H1 (cell line): ENCODE measurements around the gene GOLGA6L10. TPM values are rescaled to one million over a fixed set of nuclear protein-coding genes. Genes with fewer than 3 reads are reported as not detected.
"Not testable (repeated sequence)": the region's sequence is repeated elsewhere in the genome, so short reads cannot be mapped to it uniquely, and the experiment has no call there.

Experiments
- CTCF ChIA-PET: fragments of 300-600 bp; sonication (Branson Sonifier 250); formaldehyde crosslinking; loops from one replicate; lab custom pipeline; 2021; ENCODE audit not compliant: partially characterized antibody; lab: Charles Lee
- POLR2A ChIA-PET: fragments of 300-600 bp; sonication (Branson Sonifier 250); formaldehyde crosslinking; loops from one replicate; lab custom pipeline; 2021; ENCODE audit warnings: inconsistent platforms; ENCODE audit not compliant: partially characterized antibody; lab: Charles Lee
- DNase-seq, 2 experiments: peaks; one replicate each; pipeline versions ENCODE4 v3.0.0 to v3.0.0-alpha.2; 2010 to 2022; ENCODE audit warnings: low spot score in 2 of 2, low read depth in 1 of 2, mixed read lengths in 1 of 2
- FAIRE-seq: peaks from 2 replicates; lab custom pipeline; 2011; peaks lifted over from hg19 to GRCh38; lab: Jason Lieb, UNC
- H2AFZ ChIP-seq: 2 replicates; pipeline ENCODE4 v1.8.1; 2012; ENCODE audit warnings: low read length, inconsistent platforms
- H2AK5ac ChIP-seq: 2 replicates; pipeline ENCODE4 v1.6.1; 2013; ENCODE audit warnings: low read depth, low read length
- H2BK120ac ChIP-seq: replicated peaks from 2 replicates; pipeline ENCODE3; 2013; ENCODE audit warnings: low read depth, low read length, inconsistent platforms
- H2BK12ac ChIP-seq: 2 replicates; pipeline ENCODE4 v1.6.1; 2013; ENCODE audit warnings: low read depth, low read length
- H2BK15ac ChIP-seq: 2 replicates; pipeline ENCODE4 v1.6.1; 2013; ENCODE audit warnings: low read length
- H2BK20ac ChIP-seq: 2 replicates; pipeline ENCODE4 v1.6.1; 2013; ENCODE audit warnings: low read length
- H2BK5ac ChIP-seq: 2 replicates; pipeline ENCODE4 v1.6.1; 2013; ENCODE audit warnings: low read depth, low read length
- H3K14ac ChIP-seq: 2 replicates; pipeline ENCODE4 v1.6.1; 2013; ENCODE audit warnings: inconsistent platforms; ENCODE audit not compliant: insufficient read length
- H3K18ac ChIP-seq: 2 replicates; pipeline ENCODE4 v1.6.1; 2013; ENCODE audit warnings: low read length; ENCODE audit errors: extremely low read depth
- H3K23ac ChIP-seq: 2 replicates; pipeline ENCODE4 v1.6.1; 2013; ENCODE audit warnings: inconsistent platforms; ENCODE audit not compliant: insufficient read length
- H3K23me2 ChIP-seq: 2 replicates; pipeline ENCODE4 v1.6.1; 2013; ENCODE audit warnings: low read depth, low read length
- H3K27ac ChIP-seq: 2 replicates; pipeline ENCODE4 v1.6.1; 2011; ENCODE audit warnings: low read depth, low read length, inconsistent platforms
- H3K27me3 ChIP-seq, 4 experiments: replicated peaks in 1 of 4; 1 replicate in 1 of 4; 2 replicates in 3 of 4; pipeline versions ENCODE4 v1.6.1 to v1.8.1; 2011 to 2013; ENCODE audit warnings: low read length in 3 of 4, mild to moderate bottlenecking in 3 of 4, inconsistent platforms in 2 of 4, mixed read lengths in 2 of 4, moderate library complexity in 1 of 4; ENCODE audit not compliant: control insufficient read depth in 3 of 4, insufficient read depth in 3 of 4; ENCODE audit errors: extremely low read depth in 1 of 4
- H3K36me3 ChIP-seq, 4 experiments: 2 replicates each; pipeline versions ENCODE4 v1.6.1 to v1.8.1; 2011 to 2013; ENCODE audit warnings: mild to moderate bottlenecking in 4 of 4, low read length in 3 of 4, moderate library complexity in 2 of 4, control low read depth in 1 of 4, inconsistent platforms in 1 of 4; ENCODE audit not compliant: insufficient read depth in 4 of 4, control insufficient read depth in 2 of 4
- H3K4ac ChIP-seq: replicated peaks from 2 replicates; pipeline ENCODE3; 2013; ENCODE audit warnings: low read length, low read depth, mixed read lengths, inconsistent platforms; ENCODE audit not compliant: insufficient read length
- H3K4me1 ChIP-seq, 4 experiments: replicated peaks in 1 of 4; 1 replicate in 1 of 4; 2 replicates in 3 of 4; pipeline versions ENCODE4 v1.6.1 to v1.8.1; 2011 to 2013; ENCODE audit warnings: low read length in 3 of 4, inconsistent platforms in 2 of 4, mixed read lengths in 1 of 4; ENCODE audit not compliant: insufficient read depth in 4 of 4, control insufficient read depth in 3 of 4
- H3K4me2 ChIP-seq, 2 experiments: 2 replicates each; pipeline versions ENCODE4 v1.6.1 to v1.8.1; 2011 to 2013; ENCODE audit warnings: low read depth in 2 of 2, low read length in 2 of 2, control low read depth in 1 of 2, inconsistent platforms in 1 of 2, mild to moderate bottlenecking in 1 of 2; ENCODE audit not compliant: insufficient read depth in 1 of 2
- H3K4me3 ChIP-seq, 4 experiments: fragments of 200-600, 300-600 bp in 1 of 4; sonication (generic), shearing (Covaris generic), sonication (Bioruptor Twin) in 1 of 4; 2 replicates each; pipeline versions ENCODE4 v1.5.1 to v1.8.1; 2011 to 2016; ENCODE audit warnings: low read length in 4 of 4, low read depth in 3 of 4, control low read depth in 2 of 4, inconsistent platforms in 2 of 4, mild to moderate bottlenecking in 2 of 4, mixed read lengths in 1 of 4, moderate library complexity in 1 of 4; ENCODE audit not compliant: insufficient read depth in 2 of 4; ENCODE audit errors: extremely low read depth in 1 of 4
- H3K56ac ChIP-seq: replicated peaks from 2 replicates; pipeline ENCODE3; 2013; ENCODE audit warnings: low read depth, mild to moderate bottlenecking, mixed read lengths, low read length, inconsistent platforms; ENCODE audit not compliant: insufficient read length
- H3K79me1 ChIP-seq: 2 replicates; pipeline ENCODE4 v1.6.1; 2013; ENCODE audit warnings: low read depth, low read length, control low read depth
- H3K79me2 ChIP-seq, 2 experiments: 2 replicates each; pipeline versions ENCODE4 v1.6.1 to v1.8.1; 2012 to 2013; ENCODE audit warnings: low read length in 2 of 2, mild to moderate bottlenecking in 2 of 2, inconsistent platforms in 1 of 2; ENCODE audit not compliant: insufficient read depth in 2 of 2, control insufficient read depth in 1 of 2
- H3K9ac ChIP-seq, 4 experiments: replicated peaks in 1 of 4; 1 replicate in 1 of 4; 2 replicates in 3 of 4; pipeline versions ENCODE4 v1.6.1 to v1.8.1; 2011 to 2013; ENCODE audit warnings: low read depth in 3 of 4, low read length in 3 of 4, control low read depth in 2 of 4, mild to moderate bottlenecking in 2 of 4, moderate library complexity in 2 of 4, inconsistent platforms in 1 of 4; ENCODE audit errors: extremely low read depth in 1 of 4
- H3K9me3 ChIP-seq, 2 experiments: 2 replicates each; pipeline versions ENCODE4 v1.6.1 to v1.8.1; 2012 to 2013; ENCODE audit warnings: mild to moderate bottlenecking in 2 of 2, moderate library complexity in 2 of 2, control low read depth in 1 of 2, inconsistent platforms in 1 of 2, low read depth in 1 of 2, low read length in 1 of 2, mixed read lengths in 1 of 2; ENCODE audit not compliant: insufficient read depth in 2 of 2
- H4K20me1 ChIP-seq, 2 experiments: replicated peaks in 1 of 2; 2 replicates each; pipeline versions ENCODE3 to v1.8.1; 2011 to 2013; ENCODE audit warnings: inconsistent platforms in 2 of 2, low read length in 2 of 2, mild to moderate bottlenecking in 1 of 2; ENCODE audit not compliant: insufficient read depth in 2 of 2, control insufficient read depth in 1 of 2
- H4K5ac ChIP-seq: 2 replicates; pipeline ENCODE4 v1.6.1; 2013; ENCODE audit warnings: low read length, low read depth, mixed read lengths, inconsistent platforms; ENCODE audit not compliant: insufficient read length
- H4K8ac ChIP-seq: 2 replicates; pipeline ENCODE4 v1.8.0; 2013; ENCODE audit warnings: mild to moderate bottlenecking, moderate library complexity, low read length, inconsistent platforms; ENCODE audit not compliant: insufficient read depth; ENCODE audit errors: extremely low read depth
- H4K91ac ChIP-seq: replicated peaks from 2 replicates; pipeline ENCODE3; 2013; ENCODE audit warnings: low read length, mixed read lengths, inconsistent platforms; ENCODE audit not compliant: insufficient read length
- WGBS, 2 experiments: shearing (Covaris generic) in 1 of 2; methylation state at CpG; one replicate each; pipeline versions ENCODE4 v1.1.6 to v1.1.7; 2013 to 2015; ENCODE audit warnings: low lambda C conversion rate in 2 of 2, mixed read lengths in 2 of 2, inconsistent platforms in 1 of 2, low coverage in 1 of 2, missing lambda C conversion rate in 1 of 2; ENCODE audit not compliant: insufficient replicate concordance in 2 of 2, insufficient coverage in 1 of 2, insufficient read length in 1 of 2; ENCODE audit errors: extremely low coverage in 1 of 2, missing lambda C conversion rate in 1 of 2; 5-methylcytosine and 5-hydroxymethylcytosine counted together
- polyA plus RNA-seq, 7 experiments: library from polyadenylated mRNA; depleted of rRNA in 3 of 7; stranded (reverse) in 5 of 7; unstranded in 2 of 7; fragments of >200 nt in 5 of 7; fragments of 200-250 nt in 2 of 7; gene quantifications; 1 replicate in 5 of 7; 2 replicates in 1 of 7; 4 replicates in 1 of 7; pipeline versions ENCODE4 v1.2.1 to v1.2.3, GENCODE V29; 2011 to 2013; ENCODE audit warnings: missing spikeins in 2 of 7, mixed read lengths in 2 of 7
- total RNA-seq: library from RNA; stranded (reverse); fragmentation: NEBNext Ultra II Directional; extraction: Animal tissue kit (Norgen Biotek cat#: 25700); gene quantifications from 2 replicates; pipeline ENCODE4 v1.2.1, GENCODE V29; 2021

Gene GOLGA6L10
- total and polyA plus RNA-seq, 2 of the 8 experiments (the other 6 are each of a cell fraction or from before 2014, with no cell fraction given) = 0.91 to 4.0 TPM

DNA sequence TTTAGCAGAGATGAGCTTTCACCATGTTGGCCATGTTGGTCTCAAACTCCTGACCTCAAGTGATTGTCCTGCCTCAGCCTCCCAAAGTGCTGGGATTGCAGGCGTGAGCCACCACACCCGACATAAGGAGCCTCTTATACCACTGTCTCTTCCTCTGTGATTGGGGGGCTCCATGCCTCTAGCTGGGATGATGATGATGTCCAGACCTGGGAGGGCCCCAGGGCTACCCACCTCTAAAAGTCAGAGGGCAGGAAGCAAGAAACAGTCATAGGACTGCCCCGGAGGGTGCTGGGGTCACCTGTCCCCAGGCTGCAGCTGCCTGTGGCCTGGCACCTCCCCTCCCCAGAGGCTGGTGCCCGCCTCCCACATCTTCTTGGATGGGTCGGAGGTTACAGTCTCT is 5.4 kb downstream of the GOLGA6L10 start:
- H3K79me1 ChIP-seq, H3K79me2 ChIP-seq, DNase-seq, H3K4me1 ChIP-seq, H2BK15ac ChIP-seq, H2BK12ac ChIP-seq, H3K27ac ChIP-seq, H2BK20ac ChIP-seq, H4K5ac ChIP-seq, H2AFZ ChIP-seq, H3K9ac ChIP-seq, POLR2A ChIA-PET, H3K18ac ChIP-seq, H4K91ac ChIP-seq, H3K4me2 ChIP-seq, H3K27me3 ChIP-seq, H3K4ac ChIP-seq, H2AK5ac ChIP-seq, FAIRE-seq, H3K36me3 ChIP-seq, H4K8ac ChIP-seq, H3K14ac ChIP-seq, H3K4me3 ChIP-seq, H4K20me1 ChIP-seq, H3K9me3 ChIP-seq, H2BK5ac ChIP-seq, CTCF ChIA-PET, H2BK120ac ChIP-seq, H3K23ac ChIP-seq, H3K56ac ChIP-seq, H3K23me2 ChIP-seq: not testable (repeated sequence)
- WGBS, 2 experiments = 94% methylated on average over 2 of the region's 5 CpGs; no CpG with 5 or more reads in 1 of the 2 experiments
